Renal cortex interstitium (tissue), 11 donors: ENCODE measurements around the gene ANKRD55. TPM values are rescaled to one million over a fixed set of nuclear protein-coding genes. Genes with fewer than 3 reads are reported as not detected.
"Not testable (repeated sequence)": the region's sequence is repeated elsewhere in the genome, so short reads cannot be mapped to it uniquely, and the experiment has no call there.

Experiments
- DNase-seq, 11 donors: peaks; one replicate each; pipeline ENCODE4 v3.0.0-alpha.2; 2013; ENCODE audit warnings: low read depth in 9 of 11, low spot score in 4 of 11; ENCODE audit errors: extremely low read depth in 1 of 11
- polyA plus RNA-seq, 3 donors: library from polyadenylated mRNA; unstranded; fragments of 120-200 nt; gene quantifications; one replicate each; pipeline ENCODE4 v1.2.1, GENCODE V29; 2013; ENCODE audit not compliant: insufficient read length in 3 of 3

The ANKRD55 gene
- polyA plus RNA-seq, 3 donors, result 1.2 to 1.4 (median 1.4) TPM

DNA sequence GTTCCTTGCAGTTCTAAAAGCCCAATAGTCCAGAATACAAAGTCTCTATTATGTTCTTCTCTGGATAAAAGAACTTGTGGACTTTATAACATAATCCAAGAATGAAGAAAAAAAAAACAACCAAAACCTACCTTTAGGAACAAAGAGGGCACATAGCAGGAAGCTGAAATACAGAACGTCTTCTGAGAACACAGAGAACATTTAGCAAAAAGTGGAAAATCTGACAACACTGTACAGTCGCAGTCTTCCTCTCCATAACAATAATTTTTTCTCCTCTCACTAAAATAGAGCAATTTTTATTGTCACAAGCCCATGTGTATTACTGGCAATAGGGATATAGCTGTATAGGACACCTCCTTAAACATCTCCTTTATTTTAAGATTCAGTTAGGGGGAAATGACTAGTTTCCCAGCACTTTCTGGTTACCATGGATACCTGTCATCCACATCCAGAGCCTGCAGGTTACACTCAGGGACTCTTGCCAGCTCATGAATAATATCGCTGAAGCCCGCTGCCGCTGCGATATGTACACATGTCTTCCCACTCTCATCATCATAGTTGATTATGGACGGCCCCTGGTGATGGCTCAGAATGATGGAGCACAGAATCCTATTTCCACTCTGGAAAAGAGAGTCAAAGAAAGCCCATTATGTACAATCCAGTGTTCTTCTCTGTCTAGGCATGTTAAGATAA, 106.5 kb downstream of the ANKRD55 start:
- DNase-seq, result no peak

- DNase-seq, result peak in 3 of 11 donors; percentile 41 to 72 (median 64)
Observed at GRCh38 chr5:56123531-56124243, 109.4 kb downstream of the ANKRD55 start.

- DNase-seq, result not testable (repeated sequence)
Observed at GRCh38 chr5:56122360-56122985, 110.7 kb downstream of the ANKRD55 start.

DNA sequence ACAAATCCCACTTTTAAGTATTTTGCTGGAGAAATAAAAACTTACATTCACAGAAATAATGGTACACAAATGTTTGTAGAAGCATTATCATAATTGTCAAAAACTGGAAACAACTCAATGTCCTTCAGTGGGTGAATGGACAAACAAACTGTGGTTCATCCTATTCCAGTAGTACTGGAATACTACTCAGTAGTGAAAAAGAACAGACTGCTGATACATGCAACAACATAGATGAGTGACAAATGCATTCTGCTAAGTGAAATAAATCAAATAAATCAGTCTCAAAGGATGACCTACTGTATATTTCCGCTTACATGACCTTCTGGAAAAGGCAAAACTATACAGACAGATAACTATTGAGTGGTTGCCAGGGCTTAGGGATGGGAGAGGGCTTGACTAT, 114.1 kb downstream of the ANKRD55 start:
- no peak for DNase-seq

DNA sequence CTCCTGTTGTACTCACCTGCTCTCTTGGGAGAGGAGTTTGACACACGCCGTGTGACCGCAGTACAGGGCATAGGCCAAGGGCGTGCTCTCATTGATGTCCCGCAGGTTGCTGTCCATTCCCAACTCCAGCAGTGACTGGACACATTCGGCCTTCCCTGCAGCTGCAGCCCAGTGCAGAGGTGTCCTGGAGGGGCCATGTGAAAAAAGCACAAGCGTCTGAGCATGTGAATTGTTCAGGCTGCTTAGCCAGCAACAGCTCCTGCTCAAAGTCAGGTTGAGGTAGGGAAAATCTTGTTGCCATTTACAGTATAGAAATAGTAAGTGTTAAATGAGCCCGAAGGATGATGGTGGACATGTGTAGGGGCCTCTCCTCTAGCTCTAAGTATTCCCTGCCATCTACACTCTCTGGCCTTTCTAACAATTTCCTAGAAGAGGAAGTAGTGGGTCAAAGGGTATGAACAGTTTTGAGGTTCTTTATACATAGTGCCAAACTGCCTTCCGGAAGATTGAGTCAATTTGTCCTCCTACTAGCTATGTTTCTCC, 116.5 kb downstream of the ANKRD55 start:
- DNase-seq, result no peak

DNA sequence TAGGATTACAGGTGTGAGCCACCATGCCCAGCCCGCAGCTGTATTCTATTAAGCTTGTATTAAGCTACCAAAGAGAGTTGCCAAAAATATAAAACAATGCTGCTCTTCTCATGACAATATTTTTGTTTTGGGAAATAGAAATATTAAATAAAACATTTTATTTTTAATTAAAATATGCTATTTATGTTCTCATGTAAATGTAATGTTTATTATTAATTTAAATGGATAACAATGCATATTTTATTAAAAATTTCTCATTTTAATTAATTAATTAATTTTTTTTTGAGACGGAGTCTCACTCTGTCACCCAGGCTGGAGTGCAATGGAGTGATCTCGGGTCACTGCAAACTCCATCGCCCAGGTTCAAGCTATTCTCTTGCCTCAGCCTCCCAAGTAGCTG, 117.5 kb downstream of the ANKRD55 start:
- DNase-seq, result no peak

DNA sequence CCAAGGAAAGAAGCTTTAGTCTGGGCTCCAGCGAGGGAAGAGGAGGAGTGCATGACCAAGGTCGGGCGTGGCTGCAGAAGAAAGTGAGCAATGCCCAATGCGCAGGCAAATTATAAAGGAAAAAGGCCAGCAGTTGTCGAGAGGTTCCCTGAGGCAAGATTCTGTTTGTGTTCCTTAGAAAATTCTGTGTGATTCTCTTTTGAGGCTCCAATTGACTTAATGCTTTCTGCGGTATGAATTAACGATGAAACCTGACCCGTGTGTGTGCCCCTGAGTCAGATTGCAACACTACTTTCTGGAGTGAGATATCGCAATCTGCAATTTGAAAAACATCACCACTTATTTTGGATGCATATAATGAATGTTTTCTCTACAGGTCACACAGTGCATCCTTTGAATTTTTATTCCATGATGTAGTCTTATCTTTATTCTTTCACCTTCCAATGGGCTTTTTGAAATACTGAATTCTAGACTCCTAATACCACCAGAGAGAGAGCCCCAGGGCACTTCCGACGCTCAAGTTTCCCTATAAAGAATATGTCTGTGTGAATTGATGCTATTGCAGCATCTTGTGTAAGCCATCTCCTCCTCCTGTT, 120.5 kb downstream of the ANKRD55 start:
- no peak for DNase-seq

DNA sequence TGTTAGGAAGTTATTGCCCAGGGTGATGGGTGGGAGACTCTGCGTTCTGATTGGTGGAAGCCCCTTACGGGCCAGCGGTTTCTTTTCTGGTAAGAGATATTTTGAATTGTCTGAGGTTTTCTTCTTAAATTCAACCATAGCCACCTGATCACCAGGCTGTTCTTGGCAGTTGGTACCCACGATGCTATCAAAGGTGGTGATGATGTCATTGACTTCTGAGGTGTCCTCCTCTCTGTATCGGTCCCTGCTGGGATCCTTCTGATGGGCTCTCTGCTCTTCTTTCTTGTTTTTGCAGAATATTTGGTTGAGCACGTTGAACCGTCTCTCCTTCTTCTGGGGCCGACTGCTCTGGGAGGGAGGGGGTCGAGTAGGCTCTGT, 121.7 kb downstream of the ANKRD55 start:
- DNase-seq, result no peak

GRCh38 chr5:56110646-56111403, 122.3 kb downstream of the ANKRD55 start:
- DNase-seq, result no peak

DNA sequence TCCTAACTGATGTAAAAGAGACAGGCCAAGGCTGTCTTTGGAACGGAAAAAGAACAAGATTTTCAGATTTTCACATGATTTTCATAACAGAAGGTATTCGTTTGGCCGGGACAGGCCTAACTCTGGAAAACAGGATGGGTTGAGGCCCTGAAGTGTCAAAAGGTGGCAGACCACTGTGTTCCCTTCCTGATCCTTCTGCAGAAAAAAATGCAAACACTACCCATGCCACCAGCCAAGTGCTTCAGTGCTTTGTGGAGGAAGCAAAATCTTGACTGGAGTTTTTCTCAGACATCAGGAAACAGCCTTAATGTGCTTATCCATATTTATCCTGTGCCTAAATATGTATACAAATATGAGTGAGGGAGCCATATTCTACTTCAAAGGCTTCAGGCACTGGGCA, 124.9 kb downstream of the ANKRD55 start:
- DNase-seq, result peak in 1 of 11 donors; percentile 24

DNA sequence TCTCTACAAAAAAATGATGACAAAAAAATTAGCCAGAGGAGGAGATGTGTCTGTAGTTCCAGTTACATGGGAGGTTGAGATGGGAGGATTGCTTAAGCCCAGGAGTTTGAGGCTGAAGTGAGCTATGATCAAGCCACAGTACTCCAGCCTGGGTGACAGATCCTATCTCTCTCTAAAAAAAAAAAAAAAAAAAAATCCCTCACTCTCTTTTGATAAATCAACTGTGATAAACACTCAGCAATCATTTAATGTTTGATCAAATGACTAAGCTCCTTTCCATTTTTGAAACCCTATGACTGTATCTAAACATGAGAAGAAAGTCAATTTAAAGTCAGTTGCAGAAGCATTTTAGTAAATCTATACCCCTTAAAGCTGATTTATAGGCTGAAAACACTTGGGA, 126.3 kb downstream of the ANKRD55 start:
- no peak for DNase-seq

- no peak for DNase-seq
Observed at GRCh38 chr5:56105511-56106291, 127.4 kb downstream of the ANKRD55 start.

DNA sequence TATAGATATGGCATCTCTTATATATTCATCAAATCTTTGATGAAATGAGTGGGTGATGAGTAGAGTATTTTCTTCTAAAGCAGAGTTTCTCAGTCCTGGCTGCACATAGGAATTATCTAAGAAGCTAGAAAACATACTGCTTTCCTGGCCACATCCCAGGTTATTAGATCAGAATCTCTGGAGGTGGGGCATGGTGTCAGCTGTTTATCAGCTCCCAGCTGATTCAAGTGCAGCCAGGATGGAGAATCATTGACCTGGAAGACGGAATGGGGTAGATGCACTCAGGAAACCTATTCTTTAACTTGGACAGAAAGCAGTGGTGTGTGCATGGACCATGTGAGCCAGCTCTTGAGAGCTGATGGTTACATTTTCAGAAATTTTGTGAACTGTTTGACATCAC, 130.2 kb downstream of the ANKRD55 start:
- DNase-seq, result no peak

DNA sequence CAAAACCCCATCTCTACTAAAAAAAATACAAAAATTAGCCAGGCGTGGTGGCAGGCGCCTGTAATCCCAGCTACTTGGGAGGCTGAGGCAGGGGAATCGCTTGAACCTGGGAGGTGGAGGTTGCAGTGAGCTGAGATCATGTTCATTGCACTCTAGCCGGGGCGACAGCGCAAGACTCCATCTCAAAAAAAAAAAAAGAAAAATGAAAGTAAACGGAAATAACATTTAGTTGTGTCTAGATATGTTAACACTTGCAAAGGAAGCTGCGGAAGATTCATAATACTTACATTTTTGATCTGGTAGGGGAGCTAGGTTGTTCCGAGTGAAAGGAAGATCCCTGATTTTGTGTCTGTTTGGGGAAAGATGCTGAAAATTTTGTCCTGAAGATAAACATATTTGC, 130.9 kb downstream of the ANKRD55 start:
- DNase-seq, result not testable (repeated sequence)

DNA sequence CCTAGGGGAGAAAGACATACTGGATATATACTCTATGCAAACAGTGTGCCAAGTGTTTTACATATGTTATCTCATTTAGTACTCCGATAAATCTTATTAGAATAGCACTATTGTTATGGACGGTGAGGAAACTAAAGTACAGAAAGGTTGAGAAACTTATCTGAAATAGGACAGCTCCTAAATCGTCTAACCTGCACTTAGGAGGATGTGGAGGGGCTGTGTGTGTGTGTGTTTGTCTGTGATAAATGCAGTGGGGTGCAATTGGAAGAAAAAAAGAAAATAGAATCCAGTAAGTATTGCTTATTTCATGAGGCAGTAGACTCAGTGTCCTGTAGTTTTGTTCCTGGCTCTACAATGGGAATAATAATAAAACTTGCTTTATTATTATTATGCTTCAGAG, 131.9 kb downstream of the ANKRD55 start:
- no peak for DNase-seq

- DNase-seq, result no peak
Observed at GRCh38 chr5:56100439-56101176, 132.5 kb downstream of the ANKRD55 start.

DNA sequence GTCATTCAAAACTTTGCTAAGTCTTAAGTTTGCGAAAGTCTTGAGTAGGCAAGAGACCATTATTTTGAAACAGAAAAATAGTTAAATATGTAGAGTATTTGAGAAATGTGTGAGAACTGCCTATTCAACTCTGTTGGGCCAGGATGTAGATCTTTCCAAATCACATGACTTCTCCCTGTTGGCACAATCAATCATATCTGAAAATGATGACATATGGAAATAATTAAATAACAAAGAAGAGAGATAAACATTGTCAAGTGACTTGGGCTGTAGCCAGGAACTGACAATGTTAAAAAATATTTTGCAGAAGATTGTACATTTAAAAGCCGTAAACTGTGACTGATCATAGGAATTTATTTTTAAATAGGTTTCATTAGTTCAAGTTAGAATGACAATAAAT, 133.8 kb downstream of the ANKRD55 start:
- no peak for DNase-seq

DNA sequence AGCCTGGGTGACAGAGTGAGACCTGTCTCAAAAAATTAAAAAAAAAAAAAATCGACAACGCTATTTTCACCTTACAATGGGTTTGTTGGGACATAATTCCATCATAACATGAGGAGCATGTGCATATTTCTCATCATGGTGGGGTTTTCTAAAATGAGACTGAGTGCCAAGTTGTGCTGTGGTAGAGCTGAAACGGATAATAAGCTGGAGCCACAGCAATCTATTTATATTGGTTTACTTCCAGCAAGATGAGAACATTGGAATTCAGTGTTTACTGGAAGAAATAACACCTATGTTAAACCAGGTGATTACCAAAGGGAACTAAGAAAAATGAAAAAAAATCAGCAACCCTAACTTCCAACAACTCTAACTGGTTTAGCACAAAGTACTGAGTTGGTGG, 136.1 kb downstream of the ANKRD55 start:
- DNase-seq, result no peak
